NCI-H82 treated with DMSO at 0.1 percent for 48 hours (cell line): Measurements from ENCODE around the gene MCUB.
"Not testable (repeated sequence)": the region's sequence is repeated elsewhere in the genome, so short reads cannot be mapped to it uniquely, and the experiment has no call there.

Experiments
- DNase-seq: peaks from one replicate; lab custom pipeline; 2025; ENCODE audit not compliant: unreplicated experiment; lab: John Stamatoyannopoulos, UW

The MCUB gene

GRCh38 chr4:109578846-109579245, 18.8 kb downstream of the MCUB start:
- no peak for DNase-seq

- DNase-seq: not testable (repeated sequence)
Observed at GRCh38 chr4:109579997-109580396, 20.0 kb downstream of the MCUB start.

GRCh38 chr4:109588176-109588575, 28.1 kb downstream of the MCUB start:
- DNase-seq: no peak

- DNase-seq: no peak
Observed at GRCh38 chr4:109589119-109589518, 29.1 kb downstream of the MCUB start.

- DNase-seq: no peak
Observed at GRCh38 chr4:109589605-109590004, 29.6 kb downstream of the MCUB start.

- no peak for DNase-seq
Observed at GRCh38 chr4:109590905-109591304, 30.9 kb downstream of the MCUB start.

- no peak for DNase-seq
Observed at GRCh38 chr4:109592367-109592766, 32.3 kb downstream of the MCUB start.

- DNase-seq: not testable (repeated sequence)
Observed at GRCh38 chr4:109595123-109595522, 35.1 kb downstream of the MCUB start.

GRCh38 chr4:109596420-109597085, 36.5 kb downstream of the MCUB start:
- not testable (repeated sequence) for DNase-seq

GRCh38 chr4:109599046-109599652, 39.1 kb downstream of the MCUB start:
- DNase-seq: no peak

- DNase-seq: no peak
Observed at GRCh38 chr4:109600431-109600830, 40.4 kb downstream of the MCUB start.

GRCh38 chr4:109601336-109601735, 41.3 kb downstream of the MCUB start:
- no peak for DNase-seq

GRCh38 chr4:109607976-109608375, 47.9 kb downstream of the MCUB start:
- no peak for DNase-seq

- DNase-seq: no peak
Observed at GRCh38 chr4:109608879-109609278, 48.8 kb downstream of the MCUB start.

GRCh38 chr4:109609431-109609830, 49.4 kb downstream of the MCUB start:
- no peak for DNase-seq

GRCh38 chr4:109610489-109610888, 50.4 kb downstream of the MCUB start:
- no peak for DNase-seq

- no peak for DNase-seq
Observed at GRCh38 chr4:109611045-109611646, 51.1 kb downstream of the MCUB start.

GRCh38 chr4:109614015-109614414, 54.0 kb downstream of the MCUB start:
- DNase-seq: no peak

GRCh38 chr4:109614466-109614865, 54.4 kb downstream of the MCUB start:
- DNase-seq: no peak

GRCh38 chr4:109615742-109616141, 55.7 kb downstream of the MCUB start:
- no peak for DNase-seq

- no peak for DNase-seq
Observed at GRCh38 chr4:109616243-109616642, 56.2 kb downstream of the MCUB start.

GRCh38 chr4:109622626-109623025, 62.6 kb downstream of the MCUB start:
- DNase-seq: no peak
